ENCODE data around the gene EVC. TPM values are rescaled to one million over a fixed set of nuclear protein-coding genes. Genes with fewer than 3 reads are reported as not detected.

EVC gene
- total and polyA plus RNA-seq, 2 donors (not counting 1 experiment from before 2014, with no cell fraction given) = 4.9 to 39.0 TPM

DNA sequence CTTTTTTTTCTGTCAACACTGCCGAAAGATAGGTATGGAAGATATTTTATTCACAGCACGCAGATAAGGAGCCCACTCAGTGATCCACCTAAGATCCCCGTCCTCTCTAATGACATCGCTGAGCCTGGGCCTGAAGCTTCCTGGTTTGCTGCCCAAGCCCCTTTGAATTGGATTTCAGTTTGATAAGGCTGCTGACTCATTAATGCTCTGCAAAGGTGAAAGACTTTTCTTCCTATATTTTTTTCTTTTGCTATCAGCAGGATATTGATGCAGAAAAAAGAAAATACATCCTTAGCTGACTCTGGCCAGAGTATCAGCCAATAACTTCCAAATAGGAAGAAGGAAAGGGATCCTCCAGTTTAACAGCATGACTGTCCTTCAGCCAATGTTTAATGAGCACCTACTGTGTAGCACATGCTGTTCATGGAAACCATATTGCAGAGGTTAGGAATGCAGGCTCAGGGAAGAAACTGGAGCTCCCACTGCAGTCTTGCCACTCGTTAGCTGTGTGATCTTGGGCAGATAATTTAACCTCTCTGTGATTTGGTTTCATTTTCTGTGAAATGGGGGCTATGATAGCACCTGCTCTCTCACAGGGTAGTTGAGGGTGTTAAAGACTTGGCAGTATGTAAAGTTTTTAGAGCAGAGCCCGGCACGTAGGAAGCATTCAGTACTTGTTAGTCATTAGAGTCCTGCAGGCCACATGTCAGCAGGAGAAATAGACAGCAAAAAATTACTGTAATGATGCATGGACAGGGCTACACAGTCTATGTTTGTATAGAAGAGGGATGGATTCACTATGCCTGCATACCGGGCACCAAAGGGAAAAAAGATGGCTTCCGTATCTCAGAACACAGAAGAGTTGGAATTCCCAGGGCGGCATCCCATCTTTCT is 39.3 kb downstream of the EVC start:
- H3K4me2 ChIP-seq (ENCODE audit: extremely low read depth, insufficient read depth, low read length) = no peak overlapping the region
- H3K4me1 ChIP-seq (ENCODE audit: control insufficient read depth, extremely low read depth, insufficient read depth, low read length) = peaks cover 19% of the 10 kb centered on the region
- H3K27ac ChIP-seq (ENCODE audit: insufficient read depth, low read length) = peak overlapping the region; percentile 40
- H3K79me2 ChIP-seq (ENCODE audit: control insufficient read depth, insufficient read depth, low read length) = no peaks in the 10 kb centered on the region
- H4K20me1 ChIP-seq (ENCODE audit: control insufficient read depth, extremely low read depth, insufficient read depth, low read length) = no peaks in the 10 kb centered on the region
- H3K4me3 ChIP-seq (replicated peaks in 1 of 4; ENCODE audit: control extremely low read depth in 1 of 4, insufficient read depth in 1 of 4, low read depth in 3 of 4, low read length in 4 of 4) = no peak overlapping the region
- peak; percentile 65 to 84 for DNase-seq (ENCODE audit: low read depth in 2 of 2)
- H2AFZ ChIP-seq (ENCODE audit: low read length) = no peak overlapping the region
- no peak for TF ChIP-seq EZH2 (IDR thresholded peaks at IDR 0.05; ENCODE audit: low read length, missing control alignments)
- TF ChIP-seq, protein P1, sequence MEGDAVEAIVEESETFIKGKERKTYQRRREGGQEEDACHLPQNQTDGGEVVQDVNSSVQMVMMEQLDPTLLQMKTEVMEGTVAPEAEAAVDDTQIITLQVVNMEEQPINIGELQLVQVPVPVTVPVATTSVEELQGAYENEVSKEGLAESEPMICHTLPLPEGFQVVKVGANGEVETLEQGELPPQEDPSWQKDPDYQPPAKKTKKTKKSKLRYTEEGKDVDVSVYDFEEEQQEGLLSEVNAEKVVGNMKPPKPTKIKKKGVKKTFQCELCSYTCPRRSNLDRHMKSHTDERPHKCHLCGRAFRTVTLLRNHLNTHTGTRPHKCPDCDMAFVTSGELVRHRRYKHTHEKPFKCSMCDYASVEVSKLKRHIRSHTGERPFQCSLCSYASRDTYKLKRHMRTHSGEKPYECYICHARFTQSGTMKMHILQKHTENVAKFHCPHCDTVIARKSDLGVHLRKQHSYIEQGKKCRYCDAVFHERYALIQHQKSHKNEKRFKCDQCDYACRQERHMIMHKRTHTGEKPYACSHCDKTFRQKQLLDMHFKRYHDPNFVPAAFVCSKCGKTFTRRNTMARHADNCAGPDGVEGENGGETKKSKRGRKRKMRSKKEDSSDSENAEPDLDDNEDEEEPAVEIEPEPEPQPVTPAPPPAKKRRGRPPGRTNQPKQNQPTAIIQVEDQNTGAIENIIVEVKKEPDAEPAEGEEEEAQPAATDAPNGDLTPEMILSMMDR (conservative IDR thresholded peaks at IDR 0.05 in 1 of 2, IDR thresholded peaks at IDR 0.05 in 1 of 2; ENCODE audit: low read depth in 1 of 2, low read length in 2 of 2) = no peak
- H3K36me3 ChIP-seq (ENCODE audit: control insufficient read depth, insufficient read depth, low read length) = peaks cover 19% of the 10 kb centered on the region
- H3K9me3 ChIP-seq (ENCODE audit: control insufficient read depth, insufficient read depth, low read depth, low read length) = no peaks in the 10 kb centered on the region
- no peak overlapping the region for H3K9ac ChIP-seq (ENCODE audit: insufficient read depth, low read length)
- H3K27me3 ChIP-seq (ENCODE audit: control insufficient read depth, insufficient read depth, low read length) = no peaks in the 10 kb centered on the region

DNA sequence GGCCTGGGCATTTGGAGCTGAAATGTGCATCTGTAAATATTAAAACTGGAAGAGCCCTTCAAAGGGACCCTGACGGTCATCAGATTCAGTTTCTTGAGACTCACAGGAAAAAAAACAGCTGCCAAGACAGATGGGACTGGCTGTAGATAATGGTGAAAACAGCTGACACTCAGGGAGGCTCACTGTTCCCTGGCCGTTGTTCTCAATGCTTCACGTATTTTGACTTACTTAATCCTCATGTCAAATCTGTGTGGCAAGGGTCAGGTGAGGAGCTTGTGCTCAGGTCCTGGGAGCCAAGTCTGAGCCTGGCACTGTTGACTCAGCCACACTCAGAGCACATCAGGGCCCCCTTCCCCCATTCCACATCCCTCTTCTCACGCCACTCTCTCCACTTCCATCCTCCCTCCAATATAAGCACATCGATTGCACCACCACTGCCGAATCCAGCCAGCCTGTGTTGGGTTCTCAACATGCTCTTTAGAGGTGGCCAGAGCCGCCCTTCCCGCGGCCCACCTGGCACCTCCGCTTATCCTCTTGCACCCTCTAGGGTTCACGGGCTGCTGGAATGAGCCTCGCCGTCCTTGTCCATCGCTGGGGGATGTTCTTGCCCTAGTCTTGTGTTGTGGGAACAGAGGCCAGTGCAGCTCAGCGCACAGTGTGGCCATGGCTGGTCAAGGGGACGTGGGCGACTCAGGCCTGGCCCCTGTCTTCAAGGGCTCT is 40.1 kb downstream of the EVC start:
- peak overlapping the region; percentile 40 for H3K27ac ChIP-seq (ENCODE audit: insufficient read depth, low read length)
- H2AFZ ChIP-seq (ENCODE audit: low read length) = no peak overlapping the region
- H3K9me3 ChIP-seq (ENCODE audit: control insufficient read depth, insufficient read depth, low read depth, low read length) = no peaks in the 10 kb centered on the region
- no peak overlapping the region for H3K9ac ChIP-seq (ENCODE audit: insufficient read depth, low read length)
- H3K4me1 ChIP-seq (ENCODE audit: control insufficient read depth, extremely low read depth, insufficient read depth, low read length) = peaks cover 19% of the 10 kb centered on the region
- peak; percentile 51 to 96 for DNase-seq (ENCODE audit: low read depth in 2 of 2)
- peaks cover 25% of the 10 kb centered on the region for H3K36me3 ChIP-seq (ENCODE audit: control insufficient read depth, insufficient read depth, low read length)
- H4K20me1 ChIP-seq (ENCODE audit: control insufficient read depth, extremely low read depth, insufficient read depth, low read length) = no peaks in the 10 kb centered on the region
- no peak overlapping the region for H3K4me3 ChIP-seq (replicated peaks in 1 of 4; ENCODE audit: control extremely low read depth in 1 of 4, insufficient read depth in 1 of 4, low read depth in 3 of 4, low read length in 4 of 4)
- TF ChIP-seq, protein P1 (conservative IDR thresholded peaks at IDR 0.05 in 1 of 2, IDR thresholded peaks at IDR 0.05 in 1 of 2; ENCODE audit: low read depth in 1 of 2, low read length in 2 of 2) = no peak
- no peak for TF ChIP-seq EZH2 (IDR thresholded peaks at IDR 0.05; ENCODE audit: low read length, missing control alignments)
- no peaks in the 10 kb centered on the region for H3K27me3 ChIP-seq (ENCODE audit: control insufficient read depth, insufficient read depth, low read length)
- H3K79me2 ChIP-seq (ENCODE audit: control insufficient read depth, insufficient read depth, low read length) = no peaks in the 10 kb centered on the region
- no peak overlapping the region for H3K4me2 ChIP-seq (ENCODE audit: extremely low read depth, insufficient read depth, low read length)

DNA sequence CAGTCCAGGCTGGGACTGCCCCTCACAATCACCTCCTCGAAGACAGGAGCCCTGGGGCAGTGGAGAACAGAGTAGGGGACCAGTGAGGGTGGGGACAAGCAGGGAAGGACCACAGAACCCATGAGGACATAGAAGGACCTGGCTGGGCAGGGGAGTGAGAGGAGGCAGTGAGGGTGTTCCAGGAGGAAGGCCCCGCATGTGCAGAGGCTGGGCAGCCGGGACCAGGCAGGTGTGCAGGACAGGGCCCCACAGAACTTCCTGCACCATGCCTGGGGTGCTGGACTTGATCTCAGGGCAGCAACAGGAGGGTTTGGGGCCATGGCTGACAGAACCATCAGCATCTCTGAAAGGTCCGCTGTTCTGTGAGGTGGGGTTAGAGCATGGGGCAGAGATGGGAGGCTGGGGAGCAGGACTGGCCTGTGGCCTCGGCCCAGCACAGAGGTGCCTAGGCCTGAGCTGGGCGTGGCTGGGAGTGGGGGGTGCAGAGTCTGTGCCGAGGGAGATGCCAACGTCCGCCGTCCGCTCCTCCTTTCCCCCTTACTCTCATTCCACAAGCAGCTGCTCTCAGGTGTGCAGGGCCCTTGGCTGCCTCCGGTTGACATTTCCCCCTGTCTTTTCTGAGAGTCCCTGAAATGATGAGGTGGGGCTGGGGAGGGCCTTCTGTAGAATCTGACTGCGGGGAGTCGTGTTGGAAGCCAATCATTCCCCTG is 40.8 kb downstream of the EVC start:
- no peak overlapping the region for H3K27ac ChIP-seq (ENCODE audit: insufficient read depth, low read length)

More for the DNA sequence above, 40.8 kb downstream of the EVC start:
- H3K9me3 ChIP-seq (ENCODE audit: control insufficient read depth, insufficient read depth, low read depth, low read length) = no peaks in the 10 kb centered on the region
- TF ChIP-seq, protein P1 (conservative IDR thresholded peaks at IDR 0.05 in 1 of 2, IDR thresholded peaks at IDR 0.05 in 1 of 2; ENCODE audit: low read depth in 1 of 2, low read length in 2 of 2) = no peak
- TF ChIP-seq EZH2 (IDR thresholded peaks at IDR 0.05; ENCODE audit: low read length, missing control alignments) = no peak
- H3K4me1 ChIP-seq (ENCODE audit: control insufficient read depth, extremely low read depth, insufficient read depth, low read length) = peaks cover 18% of the 10 kb centered on the region
- H3K9ac ChIP-seq (ENCODE audit: insufficient read depth, low read length) = no peak overlapping the region
- H4K20me1 ChIP-seq (ENCODE audit: control insufficient read depth, extremely low read depth, insufficient read depth, low read length) = no peaks in the 10 kb centered on the region
- no peak overlapping the region for H3K4me2 ChIP-seq (ENCODE audit: extremely low read depth, insufficient read depth, low read length)
- H3K36me3 ChIP-seq (ENCODE audit: control insufficient read depth, insufficient read depth, low read length) = peaks cover 28% of the 10 kb centered on the region
- no peak overlapping the region for H3K4me3 ChIP-seq (replicated peaks in 1 of 4; ENCODE audit: control extremely low read depth in 1 of 4, insufficient read depth in 1 of 4, low read depth in 3 of 4, low read length in 4 of 4)
- H2AFZ ChIP-seq (ENCODE audit: low read length) = no peak overlapping the region
- no peaks in the 10 kb centered on the region for H3K27me3 ChIP-seq (ENCODE audit: control insufficient read depth, insufficient read depth, low read length)
- DNase-seq (ENCODE audit: low read depth in 2 of 2) = no peak
- H3K79me2 ChIP-seq (ENCODE audit: control insufficient read depth, insufficient read depth, low read length) = no peaks in the 10 kb centered on the region

Measured in fibroblast of lung (primary cell).